ENCODE data around the gene TMEM116.
"Not testable (repeated sequence)": the region's sequence is repeated elsewhere in the genome, so short reads cannot be mapped to it uniquely, and the experiment has no call there.

The TMEM116 gene

DNA sequence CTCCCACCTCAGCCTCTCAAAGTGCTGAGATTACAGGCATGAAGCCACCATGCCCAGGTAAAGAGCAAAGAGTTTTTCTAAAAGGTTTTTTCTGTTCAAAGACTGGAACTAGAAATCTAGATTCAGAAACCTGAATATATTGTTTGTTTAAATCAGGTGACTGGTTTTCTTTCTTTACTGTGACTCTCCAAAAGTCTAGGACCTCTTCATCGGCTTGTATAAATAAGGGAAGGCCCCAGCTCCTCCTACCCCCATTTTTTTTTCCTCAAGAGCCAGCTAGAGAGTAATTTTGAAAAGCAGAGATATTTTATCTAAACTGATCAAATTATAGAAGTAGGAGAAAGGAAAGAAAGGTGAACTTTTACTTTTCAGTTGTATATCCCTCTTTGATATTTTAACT, 48.0 kb downstream of the TMEM116 start:
- no peak for DNase-seq (ENCODE audit: extremely low spot score)
- TF ChIP-seq NFRKB (IDR thresholded peaks at IDR 0.05) (no peak), ZNF384 (IDR thresholded peaks at IDR 0.05) (no peak), BHLHE40 (IDR thresholded peaks at IDR 0.05; ENCODE audit: borderline replicate concordance) (no peak)
- CTCF ChIA-PET = interaction anchor here (0.7 kb wide), 1 partner anchor 57 kb away, joined by 3 read pairs; no protein-coding TSS in a partner anchor
- POLR2A ChIA-PET = interaction anchor here (0.6 kb wide), 1 partner anchor 1212 kb away, joined by 3 read pairs; no protein-coding TSS in a partner anchor

DNA sequence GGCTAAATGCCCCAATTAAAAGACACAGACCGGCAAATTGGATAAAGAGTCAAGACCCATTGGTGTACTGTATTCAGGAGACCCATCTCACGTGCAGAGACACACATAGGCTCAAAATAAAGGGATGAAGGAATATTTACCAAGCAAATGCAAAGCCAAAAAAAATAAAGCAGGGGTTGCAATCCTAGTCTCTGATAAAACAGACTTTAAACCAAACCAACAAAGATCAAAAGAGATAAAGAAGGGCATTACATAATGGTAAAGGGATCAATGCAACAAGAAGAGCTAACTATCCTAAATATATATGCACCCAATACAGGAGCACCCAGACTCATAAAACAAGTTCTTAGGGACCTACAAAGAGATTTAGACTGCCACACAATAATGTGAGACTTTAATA, 53.4 kb downstream of the TMEM116 start:
- DNase-seq (ENCODE audit: extremely low spot score); CTCF ChIA-PET; POLR2A ChIA-PET: not testable (repeated sequence)

DNA sequence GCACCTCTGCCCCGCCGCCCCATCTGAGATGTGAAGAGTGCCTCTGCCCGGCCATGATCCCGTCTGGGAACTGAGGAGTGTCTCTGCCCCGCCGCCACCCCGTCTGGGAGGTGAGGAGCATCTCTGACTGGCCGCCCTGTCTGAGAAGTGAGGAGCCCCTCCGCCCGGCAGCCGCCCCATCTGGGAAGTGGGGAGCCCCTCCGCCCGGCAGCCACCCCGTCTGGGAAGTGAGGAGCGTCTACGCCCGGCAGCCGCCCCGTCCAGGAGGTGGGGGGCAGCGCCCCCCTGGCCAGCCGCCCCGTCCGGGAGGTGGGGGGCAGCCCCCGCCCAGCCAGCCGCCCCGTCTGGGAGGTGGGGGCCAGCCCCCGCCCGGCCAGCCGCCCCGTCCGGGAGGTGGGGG, 55.7 kb downstream of the TMEM116 start:
- CTCF ChIA-PET; DNase-seq (ENCODE audit: extremely low spot score); POLR2A ChIA-PET: not testable (repeated sequence)

DNA sequence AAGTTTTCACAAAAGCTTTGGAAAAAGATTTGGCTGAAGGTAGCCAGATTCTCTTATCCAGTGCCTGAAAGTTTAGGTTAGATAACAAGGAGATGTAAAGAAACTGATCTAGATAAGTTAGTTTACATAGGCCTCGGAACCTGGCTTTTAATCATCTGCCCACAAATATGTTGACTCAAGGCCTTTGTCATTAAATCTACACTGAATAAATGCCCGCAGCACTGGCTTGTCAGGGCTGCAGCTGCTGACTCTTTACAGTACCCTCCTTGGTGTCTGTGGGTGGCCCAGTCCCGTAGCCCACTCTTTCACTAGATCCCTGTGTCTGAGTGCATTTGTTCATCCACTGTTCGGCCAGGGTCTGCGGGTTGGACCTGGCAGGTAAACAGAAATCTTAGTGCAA, 58.0 kb downstream of the TMEM116 start:
- POLR2A ChIA-PET = interaction anchor here (0.9 kb wide), 1 partner anchor 59 kb away, joined by 3 read pairs; no protein-coding TSS in a partner anchor
- no peak for DNase-seq (ENCODE audit: extremely low spot score)
- TF ChIP-seq ELF4 (IDR thresholded peaks at IDR 0.05) = no peak
- TF ChIP-seq HDGF (IDR thresholded peaks at IDR 0.05; ENCODE audit: borderline replicate concordance) = no peak
- TF ChIP-seq ZNF384 (IDR thresholded peaks at IDR 0.05) = no peak
- no peak for TF ChIP-seq LEF1 (IDR thresholded peaks at IDR 0.05; ENCODE audit: borderline replicate concordance)
- no peak for TF ChIP-seq ARNT (IDR thresholded peaks at IDR 0.05)
- TF ChIP-seq TARDBP (IDR thresholded peaks at IDR 0.05) = no peak
- TF ChIP-seq CTBP1 (IDR thresholded peaks at IDR 0.05; ENCODE audit: borderline replicate concordance) = no peak
- TF ChIP-seq FOXK2 (IDR thresholded peaks at IDR 0.05) = no peak
- TF ChIP-seq NFRKB (IDR thresholded peaks at IDR 0.05) = no peak
- CTCF ChIA-PET = no interaction called here

DNA sequence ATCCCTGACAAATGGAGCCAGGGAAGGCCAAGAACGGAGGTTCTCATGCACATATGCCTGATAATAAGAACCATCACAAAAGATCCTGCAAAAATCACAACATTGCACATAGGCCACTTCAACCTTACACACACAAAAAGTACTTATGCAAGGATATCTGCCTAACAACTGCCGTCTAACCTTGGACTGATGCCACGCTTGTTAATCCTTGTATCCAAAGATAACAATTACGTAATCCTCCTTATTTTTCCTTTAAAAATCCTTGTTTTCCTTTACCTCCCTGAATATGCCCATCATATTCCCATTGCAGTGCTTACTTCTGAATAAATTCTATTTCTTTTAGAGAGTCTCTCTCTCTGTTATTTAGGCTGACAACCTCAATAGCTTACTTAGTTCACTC, 59.5 kb downstream of the TMEM116 start:
- no peak for TF ChIP-seq BHLHE40 (IDR thresholded peaks at IDR 0.05; ENCODE audit: borderline replicate concordance)
- no peak for TF ChIP-seq CTBP1 (IDR thresholded peaks at IDR 0.05; ENCODE audit: borderline replicate concordance)
- no peak for TF ChIP-seq ELF4 (IDR thresholded peaks at IDR 0.05)
- no peak for TF ChIP-seq ARNT (IDR thresholded peaks at IDR 0.05)
- no peak for TF ChIP-seq FOXM1 (IDR thresholded peaks at IDR 0.05; ENCODE audit: borderline replicate concordance)
- no peak for DNase-seq (ENCODE audit: extremely low spot score)
- ChIA-PET POLR2A (no interaction called here), CTCF (no interaction called here)

DNA sequence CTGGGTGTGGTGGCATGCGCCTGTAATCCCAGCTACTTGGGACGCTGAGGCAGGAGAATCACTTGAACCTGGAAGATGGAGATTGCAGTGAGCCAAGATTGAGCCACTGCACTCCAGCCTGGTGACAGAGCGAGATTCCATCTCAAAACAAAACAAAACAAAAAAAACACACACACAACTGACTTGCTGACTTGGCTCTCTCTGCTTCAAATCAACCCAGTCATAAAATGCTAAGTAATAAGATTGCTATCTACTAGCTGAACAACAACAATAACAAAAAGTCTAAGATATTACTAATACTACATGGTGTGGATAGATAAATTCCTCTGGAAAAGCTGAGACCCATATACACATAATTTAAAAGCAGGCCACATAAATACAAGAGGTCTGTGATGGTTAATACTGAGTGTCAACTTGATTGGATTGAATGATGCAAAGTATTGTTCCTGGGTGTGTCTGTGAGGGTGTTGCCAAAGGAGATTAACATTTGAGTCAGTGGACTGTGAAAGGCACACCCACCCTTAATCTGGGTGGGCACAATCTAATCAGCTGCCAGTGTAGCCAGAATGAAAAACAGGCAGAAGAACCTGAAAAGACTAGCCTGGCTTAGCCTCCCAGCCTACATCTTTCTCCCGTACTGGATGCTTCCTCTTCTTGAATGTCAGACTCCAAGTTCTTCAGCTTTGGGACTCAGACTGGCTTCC, 60.7 kb downstream of the TMEM116 start:
- DNase-seq (ENCODE audit: extremely low spot score); CTCF ChIA-PET: not testable (repeated sequence)
- POLR2A ChIA-PET = interaction anchor here (1.2 kb wide), 1 partner anchor 61 kb away, joined by 3 read pairs; the partner anchor contains the start of genes ERP29 and TMEM116

DNA sequence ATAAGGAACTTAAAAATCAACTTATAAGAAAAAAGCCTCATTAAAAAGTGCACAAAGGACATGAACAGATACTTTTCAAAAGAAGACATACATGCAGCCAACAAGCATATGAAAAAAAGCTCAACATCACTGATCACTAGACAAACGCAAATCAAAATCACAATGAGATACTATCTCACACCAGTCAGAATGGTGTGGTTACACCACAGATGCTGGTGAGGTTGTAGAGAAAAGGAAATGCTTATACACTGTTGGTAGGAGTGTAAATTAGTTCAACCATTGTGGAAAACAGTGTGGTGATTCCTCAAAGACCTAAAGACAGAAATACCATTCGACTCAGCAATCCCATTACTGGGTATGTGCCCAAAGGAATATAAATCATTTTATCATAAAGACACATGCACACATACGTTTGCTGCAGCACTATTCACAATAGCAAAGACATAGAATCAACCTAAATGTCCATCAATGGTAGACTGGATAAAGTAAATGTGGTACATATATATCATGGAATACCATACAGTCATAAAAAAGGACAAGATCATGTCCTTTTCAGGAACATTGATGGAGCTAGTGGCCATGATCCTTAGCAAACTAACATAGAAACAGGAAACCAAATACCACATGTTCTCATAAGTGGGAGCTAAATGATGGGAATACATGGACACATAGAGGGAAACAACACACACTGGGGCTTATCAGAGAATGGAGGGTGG, 61.8 kb downstream of the TMEM116 start:
- POLR2A ChIA-PET; DNase-seq (ENCODE audit: extremely low spot score); CTCF ChIA-PET: not testable (repeated sequence)

DNA sequence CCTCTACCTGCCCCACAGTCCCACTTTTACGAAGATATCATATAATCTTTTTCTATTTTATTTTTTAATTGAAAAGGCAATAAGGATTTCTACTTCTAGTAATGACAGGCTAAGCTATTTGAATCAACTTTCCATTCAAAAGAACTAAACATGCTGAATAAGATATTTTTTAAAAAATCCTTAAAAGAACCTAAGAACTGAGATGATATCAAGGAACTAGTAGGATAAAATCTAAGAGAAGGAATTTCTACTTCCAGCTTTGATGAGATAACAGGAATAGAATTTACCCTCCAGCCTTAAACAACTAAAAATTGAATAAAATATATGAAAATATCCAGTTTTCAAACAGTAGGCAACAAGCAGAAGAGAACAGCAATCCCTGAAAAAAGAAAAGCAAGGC, 69.0 kb downstream of the TMEM116 start:
- ChIA-PET CTCF (interaction anchor here (1.6 kb wide), 1 partner anchor 16 kb away, joined by 4 read pairs; no protein-coding TSS in a partner anchor), POLR2A (interaction anchor here (1.3 to 2.6 kb wide), 2 partner anchors 69 to 71 kb away, joined by 3 to 17 read pairs; partner anchors contain the start of genes ERP29 and TMEM116)
- DNase-seq (ENCODE audit: extremely low spot score) = no peak
- TF ChIP-seq L3MBTL2 (conservative IDR thresholded peaks at IDR 0.05) = no peak
- no peak for TF ChIP-seq CTBP1 (IDR thresholded peaks at IDR 0.05; ENCODE audit: borderline replicate concordance)
- TF ChIP-seq, protein P1, sequence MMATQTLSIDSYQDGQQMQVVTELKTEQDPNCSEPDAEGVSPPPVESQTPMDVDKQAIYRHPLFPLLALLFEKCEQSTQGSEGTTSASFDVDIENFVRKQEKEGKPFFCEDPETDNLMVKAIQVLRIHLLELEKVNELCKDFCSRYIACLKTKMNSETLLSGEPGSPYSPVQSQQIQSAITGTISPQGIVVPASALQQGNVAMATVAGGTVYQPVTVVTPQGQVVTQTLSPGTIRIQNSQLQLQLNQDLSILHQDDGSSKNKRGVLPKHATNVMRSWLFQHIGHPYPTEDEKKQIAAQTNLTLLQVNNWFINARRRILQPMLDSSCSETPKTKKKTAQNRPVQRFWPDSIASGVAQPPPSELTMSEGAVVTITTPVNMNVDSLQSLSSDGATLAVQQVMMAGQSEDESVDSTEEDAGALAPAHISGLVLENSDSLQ (IDR thresholded peaks at IDR 0.05) = no peak
- no peak for TF ChIP-seq ZNF384 (IDR thresholded peaks at IDR 0.05)
- TF ChIP-seq FOXK2 (IDR thresholded peaks at IDR 0.05) = no peak
- TF ChIP-seq LEF1 (IDR thresholded peaks at IDR 0.05; ENCODE audit: borderline replicate concordance) = no peak
- no peak for TF ChIP-seq ARNT (IDR thresholded peaks at IDR 0.05)
- TF ChIP-seq SP1 (IDR thresholded peaks at IDR 0.05) = no peak

DNA sequence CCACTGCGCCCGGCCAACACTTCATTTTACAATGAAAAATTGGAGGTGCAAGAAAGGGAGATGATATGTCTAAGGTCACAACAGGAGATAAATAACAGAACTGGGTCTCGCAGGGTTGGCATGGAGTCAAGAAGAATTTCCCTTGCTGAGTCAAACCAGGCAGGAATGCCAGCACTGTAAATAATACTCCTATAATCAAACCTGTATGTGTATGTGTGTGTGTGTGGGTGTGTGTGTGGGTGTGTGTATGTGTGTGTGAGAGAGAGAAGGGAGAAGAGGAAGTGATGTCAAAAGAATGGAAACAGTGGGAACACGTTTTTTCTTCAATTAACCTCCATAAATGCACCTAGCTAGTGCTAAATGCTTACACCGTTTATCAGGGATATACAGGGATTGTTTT, 70.4 kb downstream of the TMEM116 start:
- DNase-seq (ENCODE audit: extremely low spot score) = no peak
- ChIA-PET POLR2A (no interaction called here), CTCF (no interaction called here)
- no peak for TF ChIP-seq BHLHE40 (IDR thresholded peaks at IDR 0.05; ENCODE audit: borderline replicate concordance)
- TF ChIP-seq FOXA1 (IDR thresholded peaks at IDR 0.05) = no peak
- no peak for TF ChIP-seq NFRKB (IDR thresholded peaks at IDR 0.05)
- TF ChIP-seq LEF1 (IDR thresholded peaks at IDR 0.05; ENCODE audit: borderline replicate concordance) = no peak
- TF ChIP-seq SUZ12 (IDR thresholded peaks at IDR 0.05) = no peak
- TF ChIP-seq SP1 (IDR thresholded peaks at IDR 0.05) = no peak
- no peak for TF ChIP-seq ZNF384 (IDR thresholded peaks at IDR 0.05)
- TF ChIP-seq, protein P1 (IDR thresholded peaks at IDR 0.05) = no peak
- TF ChIP-seq L3MBTL2 (conservative IDR thresholded peaks at IDR 0.05) = no peak
- TF ChIP-seq FOXK2 (IDR thresholded peaks at IDR 0.05) = no peak
- TF ChIP-seq FOXM1 (IDR thresholded peaks at IDR 0.05; ENCODE audit: borderline replicate concordance) = no peak
